ENCODE results near the gene MTARC2.
A peak's percentile ranks its signal among the peaks of the same experiment; 100 is the strongest.

The MTARC2 gene

DNA sequence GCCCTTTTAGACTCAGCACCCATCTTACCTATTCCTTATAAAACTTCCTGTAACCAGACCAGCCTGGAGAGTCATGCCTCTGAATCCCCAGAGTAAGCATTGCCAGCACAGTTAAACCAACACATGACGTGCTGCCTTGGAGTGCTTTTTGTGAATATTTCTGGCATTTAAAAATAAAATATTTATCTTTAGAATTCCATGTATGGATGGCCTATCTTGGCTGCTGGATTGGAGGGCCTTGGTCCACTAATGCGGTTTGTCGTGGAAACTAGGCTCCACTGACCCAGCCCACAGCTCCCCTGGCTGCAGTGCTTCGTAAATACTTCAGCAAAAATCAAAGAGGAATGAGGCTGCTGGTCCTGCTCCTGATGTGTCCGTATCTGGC is 56.1 kb downstream of the MTARC2 start:
- no peak for DNase-seq

DNA sequence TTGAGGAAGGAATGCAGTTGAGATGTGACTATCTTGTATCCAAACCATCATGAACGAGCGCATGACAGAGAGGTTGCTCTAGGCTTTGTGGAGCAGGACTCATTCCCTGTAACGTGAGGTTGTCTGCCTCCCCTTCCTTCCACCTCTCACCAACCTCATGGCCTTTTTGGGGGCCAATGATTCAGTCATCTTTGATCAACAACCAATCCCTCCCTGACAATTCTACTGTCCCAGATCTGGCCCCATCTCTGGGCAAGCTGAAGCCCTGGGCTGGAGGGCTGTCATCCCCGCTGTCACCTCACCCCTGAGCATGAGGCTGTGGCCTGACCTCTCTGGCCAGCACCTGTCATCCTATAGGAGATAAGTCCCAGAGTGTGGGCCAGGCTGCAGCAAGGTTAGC is 58.3 kb downstream of the MTARC2 start:
- no peak for DNase-seq

DNA sequence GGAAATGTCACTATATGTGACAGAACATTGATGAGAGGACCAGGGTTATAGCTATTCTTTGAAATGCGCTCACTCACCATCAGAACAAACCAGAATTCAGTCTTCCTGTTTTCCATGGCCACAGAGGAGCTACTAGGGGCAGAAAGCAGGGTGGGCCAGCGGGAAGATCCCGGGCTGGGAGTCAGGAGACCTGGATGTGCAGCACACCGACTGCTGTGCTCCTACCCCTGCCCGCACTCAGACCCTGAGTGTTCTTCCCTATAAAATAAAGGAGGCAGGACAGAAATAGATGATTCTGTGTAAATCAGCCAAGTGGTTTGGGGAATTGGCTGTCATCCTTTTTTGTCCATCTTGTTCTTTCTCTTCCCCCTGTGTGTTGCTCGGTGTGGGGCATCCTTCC is 59.6 kb downstream of the MTARC2 start:
- DNase-seq: no peak

DNA sequence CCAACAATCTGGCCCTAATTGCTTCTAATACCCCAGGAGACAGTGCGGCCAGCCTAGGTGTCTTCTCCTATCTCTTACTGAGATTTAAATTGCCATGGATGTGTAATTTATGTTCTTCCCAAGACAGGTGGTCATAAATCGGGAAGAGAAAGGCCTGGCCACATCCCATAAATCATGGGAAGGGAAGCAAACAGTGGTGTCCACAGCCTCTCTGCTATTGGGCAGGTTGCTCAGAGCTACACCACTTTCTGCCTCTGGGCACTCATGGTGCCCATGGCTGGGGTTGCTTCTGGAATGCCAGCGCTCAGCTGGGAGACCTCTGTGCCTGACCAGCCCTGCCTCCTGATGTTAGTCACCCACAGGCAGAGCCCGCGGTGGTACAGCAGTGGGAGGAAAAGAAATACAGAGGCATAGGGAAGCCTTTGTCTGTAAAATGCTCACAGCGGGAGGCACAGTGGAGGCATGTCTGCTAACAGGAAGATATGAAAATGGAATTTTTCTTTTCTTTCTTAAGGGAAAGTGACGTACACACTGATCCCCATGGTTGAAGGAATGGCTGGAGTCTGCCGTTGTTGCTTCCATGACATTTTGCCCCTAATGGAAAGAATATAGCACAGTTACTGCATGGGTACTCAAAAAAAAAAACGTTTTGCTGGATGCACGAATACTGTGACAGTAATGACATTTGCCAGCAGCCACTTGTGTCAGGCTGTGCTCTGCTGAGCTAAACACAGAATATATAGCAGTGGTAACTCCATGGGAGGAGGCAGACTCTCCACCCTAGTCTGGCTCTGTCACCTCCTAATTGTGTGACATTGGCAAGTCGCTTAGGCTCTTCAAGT is 60.4 kb downstream of the MTARC2 start:
- no peak for DNase-seq

DNA sequence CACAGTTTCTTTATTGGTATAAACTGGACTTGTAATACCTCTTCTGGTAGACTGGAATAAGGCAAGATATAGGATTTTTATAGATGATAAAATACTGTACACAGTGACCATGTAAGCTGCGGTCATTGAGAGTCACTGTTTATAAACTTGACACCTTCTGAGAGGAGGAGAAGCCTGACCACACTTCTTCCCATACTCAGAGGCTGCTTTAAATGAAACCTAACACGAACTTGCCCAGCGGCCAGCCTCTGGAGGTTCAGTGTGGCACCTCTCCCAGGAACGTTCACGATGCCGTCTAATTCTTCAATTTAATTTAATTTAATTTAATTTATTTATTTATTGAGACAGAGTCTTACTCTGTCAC is 61.0 kb downstream of the MTARC2 start:
- no peak for DNase-seq

DNA sequence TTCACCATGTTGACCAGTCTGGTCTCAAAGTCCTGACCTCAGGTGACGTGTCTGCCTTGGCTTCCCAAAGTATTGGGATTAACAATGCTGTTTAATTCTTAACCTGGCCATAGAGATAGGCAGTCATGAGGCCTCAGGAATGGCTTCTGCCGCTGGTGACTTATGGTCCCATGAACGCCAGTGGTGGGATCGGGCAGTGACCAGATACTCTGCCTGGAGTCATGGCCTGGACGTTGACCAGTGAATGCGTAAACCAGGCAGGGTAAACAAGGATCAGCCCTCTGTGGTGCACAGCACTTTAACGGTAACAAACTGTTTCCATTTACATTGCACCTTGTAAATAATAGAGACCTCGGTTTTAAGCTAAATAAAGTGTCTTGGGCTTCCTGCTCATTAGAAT is 61.6 kb downstream of the MTARC2 start:
- DNase-seq: no peak

DNA sequence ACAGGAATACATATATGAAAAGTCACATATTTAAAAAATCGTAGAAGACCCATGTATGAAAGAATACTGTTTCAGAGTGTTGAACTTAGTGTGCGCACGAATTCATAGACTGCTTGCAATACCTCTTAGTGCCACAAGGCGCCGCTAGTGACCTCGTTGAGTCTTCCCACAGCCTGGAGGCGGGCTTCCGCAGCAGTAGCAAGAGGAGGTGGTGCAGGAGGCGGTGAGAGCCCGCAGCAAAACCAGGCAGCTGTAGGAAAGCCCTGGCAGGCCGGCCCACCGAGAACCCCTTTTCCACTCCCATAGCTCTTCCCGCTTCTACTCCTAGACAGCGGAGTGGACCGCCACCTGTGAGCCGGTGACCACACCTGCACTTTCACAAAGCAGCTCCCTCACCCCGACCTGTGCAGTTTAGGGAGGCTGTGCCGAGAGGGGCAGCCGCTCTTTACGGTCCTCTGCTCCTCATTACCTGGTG is 62.1 kb downstream of the MTARC2 start:
- peak; percentile 19 to 52 (median 28) for DNase-seq

DNA sequence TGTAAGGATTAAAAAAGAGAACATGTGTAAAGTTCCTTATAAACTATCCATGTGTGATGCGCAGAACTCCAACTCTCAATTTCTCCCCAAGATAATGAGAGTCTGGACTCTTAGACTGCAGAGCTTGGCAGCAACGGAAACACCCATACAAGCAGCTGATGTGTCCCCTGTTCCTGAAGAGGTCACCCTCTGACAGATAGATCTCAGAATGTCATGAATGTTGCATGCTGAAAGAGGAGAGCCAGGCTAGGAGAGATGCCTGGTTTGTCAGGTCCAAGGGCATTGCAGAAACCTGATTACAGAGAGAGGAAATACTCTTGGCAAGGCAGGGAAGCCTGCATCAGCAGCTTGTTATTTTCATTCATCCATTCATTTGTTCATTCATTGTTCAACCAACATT is 62.8 kb downstream of the MTARC2 start:
- DNase-seq: no peak

DNA sequence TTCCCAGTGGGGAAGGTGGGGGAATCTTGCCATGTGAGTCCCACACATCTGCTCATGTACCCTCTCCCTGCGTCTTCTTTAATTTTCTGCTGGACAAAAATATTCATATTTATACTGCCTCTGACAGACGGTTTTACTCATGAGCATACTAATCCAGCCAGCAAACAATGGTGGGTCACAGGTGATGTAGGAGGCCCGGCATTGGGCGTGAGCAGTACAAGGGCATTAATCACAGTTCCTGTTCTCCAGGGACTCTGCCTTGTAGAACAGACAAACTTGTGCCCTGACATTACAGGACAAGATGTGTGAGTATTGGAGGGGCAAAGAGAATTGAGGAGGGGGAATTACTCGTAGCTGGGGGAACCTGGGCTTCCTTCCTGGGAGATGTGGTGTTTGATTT is 63.6 kb downstream of the MTARC2 start:
- DNase-seq: no peak

DNA sequence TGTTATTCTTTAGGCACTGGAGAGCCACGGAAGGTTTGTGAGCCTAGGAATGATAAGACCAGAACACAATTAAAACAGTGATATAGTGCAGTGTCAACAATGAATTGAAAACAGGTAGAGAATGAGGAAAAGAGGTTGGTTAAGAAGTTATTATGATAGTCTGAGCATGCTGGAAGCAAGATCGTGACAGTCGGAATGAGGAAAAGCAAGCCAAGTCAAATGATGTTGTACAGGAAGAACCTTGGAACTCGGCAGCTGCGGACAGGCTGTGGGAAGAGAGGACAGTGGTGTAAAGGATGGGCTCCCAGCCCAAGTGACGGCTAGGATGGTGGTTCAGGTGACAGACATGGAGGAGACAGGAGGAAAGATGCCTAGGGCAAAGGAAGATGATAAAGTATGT is 64.2 kb downstream of the MTARC2 start:
- no peak for DNase-seq

DNA sequence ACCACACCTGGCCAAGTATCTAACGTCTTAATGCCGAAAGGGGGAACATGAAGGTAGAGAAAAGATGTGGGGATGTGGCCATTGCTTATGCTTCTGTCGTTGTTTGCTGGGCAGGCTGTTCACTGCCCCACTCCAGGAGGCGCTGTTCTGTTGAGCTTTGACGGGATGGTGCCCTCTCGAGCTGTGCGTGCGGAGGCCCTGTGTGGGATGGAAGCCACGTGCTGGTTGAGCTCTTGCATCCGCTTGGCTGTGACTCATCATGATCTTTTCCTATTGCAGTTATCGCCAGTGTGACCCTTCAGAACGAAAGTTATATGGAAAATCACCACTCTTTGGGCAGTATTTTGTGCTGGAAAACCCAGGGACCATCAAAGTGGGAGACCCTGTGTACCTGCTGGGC is 64.9 kb downstream of the MTARC2 start:
- DNase-seq: no peak

DNA sequence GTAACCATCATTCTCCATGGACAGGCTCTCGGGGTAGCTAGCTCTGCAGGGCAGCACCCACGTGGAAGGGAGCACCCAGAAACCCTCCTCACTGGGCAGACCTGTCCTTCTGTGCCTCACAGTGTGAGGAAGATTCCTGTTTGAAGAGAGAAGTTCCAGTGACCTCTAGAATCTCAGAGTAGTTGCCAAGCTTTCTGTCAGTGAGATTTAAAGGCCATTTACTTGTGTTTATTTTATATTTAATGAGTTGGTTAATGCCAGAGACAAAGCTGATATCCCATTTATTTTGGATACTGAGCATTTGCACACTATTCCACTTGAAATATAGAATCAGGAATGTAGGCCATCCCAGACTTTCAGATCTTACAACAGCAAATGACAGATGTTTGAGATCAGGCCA is 67.3 kb downstream of the MTARC2 start:
- DNase-seq: no peak

DNA sequence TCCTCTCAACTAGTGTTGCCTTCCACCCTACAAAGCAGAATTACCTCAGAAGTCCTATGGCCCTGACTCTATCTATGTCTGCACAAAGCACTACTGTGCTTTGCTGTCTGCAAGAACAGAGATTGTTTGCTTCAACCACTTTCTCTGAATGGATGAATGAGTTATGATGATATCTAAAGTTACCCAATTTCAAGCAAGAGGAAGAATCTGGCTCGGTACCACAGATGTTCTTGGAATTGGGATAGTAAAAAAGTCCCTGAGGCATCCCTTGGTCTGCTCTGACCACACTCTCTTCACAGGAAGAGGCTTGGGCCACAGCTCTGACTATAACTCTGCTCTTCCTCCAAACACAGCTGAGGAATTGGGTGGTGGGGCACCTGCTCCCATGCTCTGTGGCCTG is 69.8 kb downstream of the MTARC2 start:
- no peak for DNase-seq

DNA sequence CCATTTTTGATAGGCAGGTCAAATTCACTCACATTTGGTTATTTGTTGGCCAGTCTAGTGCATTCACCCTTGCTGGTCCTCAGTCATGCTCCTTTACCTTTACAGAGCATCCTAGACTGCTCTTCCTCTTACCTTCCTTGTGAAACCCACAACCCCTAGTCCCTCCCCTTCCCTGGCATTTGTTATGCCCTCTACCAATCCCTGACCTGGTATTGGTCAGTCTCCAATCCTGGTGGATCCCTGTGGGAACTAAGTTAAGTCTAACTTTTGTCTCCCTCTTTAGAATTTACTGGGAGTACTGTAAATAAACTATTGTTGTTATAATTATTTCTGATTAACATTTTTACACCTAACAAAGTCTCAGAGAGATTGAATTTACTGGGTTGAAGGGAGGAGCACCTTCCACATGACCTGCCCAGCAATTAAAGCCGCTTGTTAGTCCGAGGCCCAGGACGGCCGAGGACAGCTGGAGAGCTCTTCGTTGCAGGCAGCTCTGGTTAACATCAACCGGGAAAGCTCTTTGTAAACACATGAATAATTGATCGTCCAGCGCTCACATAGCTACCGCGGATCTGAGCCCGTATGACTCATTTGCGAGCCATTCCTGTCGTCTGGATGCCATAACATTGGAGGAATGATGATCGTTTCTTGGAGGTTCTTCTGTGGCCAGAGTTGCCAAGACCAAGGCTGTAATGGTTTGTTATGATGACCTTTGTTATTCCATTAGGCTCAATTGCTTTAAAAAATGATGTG is 70.5 kb downstream of the MTARC2 start:
- DNase-seq: no peak

DNA sequence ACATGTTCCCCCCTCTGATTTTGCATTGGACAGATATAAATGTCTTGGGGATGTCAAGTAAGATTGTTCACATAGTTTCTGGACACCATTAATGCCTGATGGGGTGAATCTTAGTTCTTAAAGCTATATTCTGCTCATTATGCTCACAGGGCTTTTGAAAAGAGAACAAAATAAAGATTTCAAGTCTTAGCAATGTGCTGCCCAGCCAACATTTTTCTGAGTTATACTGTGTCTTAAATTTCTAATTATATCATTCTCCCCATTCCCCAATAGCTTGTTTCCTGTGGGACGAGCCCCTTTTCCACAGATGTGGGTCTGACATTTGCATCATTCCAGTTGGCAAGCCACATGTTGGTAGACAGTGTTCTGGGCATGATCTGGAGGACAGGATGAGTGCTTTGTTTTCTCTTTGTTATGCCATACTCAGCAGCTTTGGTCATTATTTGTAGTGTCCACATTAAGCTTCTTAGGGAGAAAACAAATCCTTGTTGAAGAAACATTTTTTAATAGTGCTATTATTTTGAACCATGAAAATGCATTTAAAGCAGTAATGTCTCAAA is 71.4 kb downstream of the MTARC2 start:
- no peak for DNase-seq

DNA sequence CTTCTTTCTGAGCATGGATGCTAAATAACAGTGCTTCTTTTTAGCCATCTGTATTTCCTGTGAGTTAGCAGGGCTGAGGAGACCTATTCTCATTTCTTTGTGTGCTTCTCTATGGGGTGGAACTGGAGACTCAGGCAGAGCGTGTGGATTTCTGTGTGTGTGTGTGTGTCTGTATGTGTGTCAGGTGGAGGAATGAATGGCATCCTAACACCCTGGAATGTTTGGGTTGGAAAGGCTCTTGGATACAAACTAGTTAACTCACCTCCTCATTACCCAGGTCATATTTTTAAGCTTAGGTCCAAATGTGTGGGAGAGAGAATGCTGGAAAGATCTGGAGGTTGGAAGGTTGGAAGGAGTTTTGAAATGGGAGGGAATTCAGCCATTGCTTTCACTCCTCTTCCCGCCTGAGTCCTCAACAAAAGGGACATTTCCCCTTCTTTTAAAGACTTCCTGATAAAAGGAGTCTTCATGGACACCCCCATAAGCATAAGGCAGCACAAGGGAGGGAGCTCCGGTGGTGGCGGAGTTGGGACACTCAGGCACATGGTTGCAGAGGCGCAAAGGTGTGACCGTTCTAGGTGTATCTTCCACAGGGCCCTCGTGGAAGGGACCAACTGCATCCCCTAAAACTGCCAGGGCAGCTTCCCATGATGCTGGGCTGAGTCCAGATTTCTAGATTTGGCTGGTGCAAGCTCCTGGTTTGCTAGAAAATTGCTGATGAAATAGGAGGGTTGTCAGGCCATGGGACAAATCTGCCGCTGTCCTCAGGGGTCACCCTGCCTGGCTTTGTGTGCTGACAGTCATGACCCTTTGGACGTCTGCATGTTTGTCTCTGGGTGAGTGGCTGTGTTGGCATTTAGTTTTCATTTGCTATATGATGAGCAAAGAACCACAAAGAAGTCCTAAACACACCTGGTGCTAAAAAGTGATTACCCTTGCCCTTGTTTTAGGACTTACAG is 76.2 kb downstream of the MTARC2 start:
- DNase-seq: no peak

DNA sequence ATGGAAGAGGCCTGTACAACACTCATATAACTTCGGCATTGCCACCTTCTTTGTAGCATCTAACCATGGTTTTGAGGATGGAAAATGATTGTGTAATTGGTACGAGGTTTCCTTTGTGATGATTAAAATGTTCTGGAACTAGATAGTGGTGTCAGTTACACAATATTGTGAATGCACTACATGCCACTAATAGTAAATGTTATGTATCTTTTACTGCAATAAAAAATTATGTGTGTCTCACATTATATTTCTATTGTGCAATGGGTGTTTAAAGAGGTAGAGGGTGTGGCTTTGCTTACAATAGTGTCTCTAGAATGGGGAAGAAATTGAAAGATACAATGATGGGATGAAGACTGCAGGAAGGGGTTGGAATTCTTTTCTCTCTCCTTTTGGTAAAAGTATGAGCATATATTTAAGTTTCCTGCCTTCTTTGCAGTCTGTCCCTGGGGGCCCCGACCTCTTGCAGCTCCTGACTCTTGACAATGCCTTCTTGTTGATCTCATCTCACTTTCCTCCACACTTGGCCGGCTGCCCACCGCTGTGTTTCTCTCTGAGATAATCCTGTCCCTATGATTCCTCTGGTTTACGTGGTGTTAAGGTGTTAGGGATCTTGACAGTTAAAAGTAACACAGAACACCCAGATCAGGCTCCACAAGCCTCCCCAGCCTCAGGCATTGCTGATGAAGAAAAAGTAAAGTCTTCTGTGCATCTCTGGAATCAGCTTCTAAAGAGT is 77.9 kb downstream of the MTARC2 start:
- DNase-seq: no peak

DNA sequence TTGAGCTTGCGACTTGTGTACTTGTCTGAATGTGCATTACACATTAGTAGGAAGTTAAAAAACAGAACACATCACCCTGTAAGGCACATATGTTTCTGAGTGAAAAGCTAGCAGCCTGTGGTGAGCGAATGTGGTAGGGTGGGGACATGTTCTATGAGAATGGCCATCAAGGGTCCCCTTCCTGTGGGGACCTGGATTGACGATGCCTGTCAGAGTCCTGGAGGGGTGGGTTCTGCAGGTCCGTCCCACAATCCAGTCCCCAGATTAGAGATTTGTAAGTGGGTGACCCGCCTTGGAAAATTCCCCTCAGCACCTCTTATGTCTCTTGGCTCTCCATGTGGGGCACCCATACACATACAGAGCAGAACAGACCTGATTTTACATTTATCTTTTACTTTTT is 78.6 kb downstream of the MTARC2 start:
- DNase-seq: no peak

DNA sequence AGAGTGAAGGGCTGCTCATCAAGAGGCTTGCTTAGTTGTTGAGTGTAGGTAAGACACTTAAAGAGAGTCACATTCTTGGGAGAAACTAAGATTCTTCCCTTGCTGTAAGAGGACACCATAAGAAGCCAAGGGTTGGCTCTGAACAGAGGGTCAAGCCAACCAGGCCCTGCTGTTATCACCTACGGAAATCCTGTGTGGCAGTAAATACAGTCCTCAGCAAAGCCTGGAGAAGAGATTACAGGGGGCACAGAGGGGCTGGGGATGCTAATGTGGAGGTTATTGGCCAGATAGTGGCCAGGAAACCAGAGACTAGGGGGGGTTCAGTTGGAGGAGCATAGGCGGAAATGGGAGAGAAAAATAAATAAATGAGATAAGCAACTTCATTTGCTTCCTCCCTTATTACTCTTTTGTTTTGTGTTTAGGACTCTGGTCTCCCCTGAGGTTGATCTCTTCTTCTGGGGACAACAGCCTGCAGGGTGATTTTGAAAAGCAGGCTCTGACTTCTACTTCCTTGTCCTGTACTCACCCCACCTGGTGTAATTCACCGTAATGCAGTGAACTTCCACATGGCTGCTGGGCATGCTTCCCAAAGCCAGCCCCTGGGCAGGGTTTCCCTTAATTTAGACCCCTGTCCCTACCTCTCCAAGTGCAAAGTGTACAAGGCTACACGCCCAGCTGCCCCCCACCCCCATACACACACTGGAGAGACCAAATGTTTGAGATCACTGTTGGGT is 79.5 kb downstream of the MTARC2 start:
- no peak for DNase-seq

DNA sequence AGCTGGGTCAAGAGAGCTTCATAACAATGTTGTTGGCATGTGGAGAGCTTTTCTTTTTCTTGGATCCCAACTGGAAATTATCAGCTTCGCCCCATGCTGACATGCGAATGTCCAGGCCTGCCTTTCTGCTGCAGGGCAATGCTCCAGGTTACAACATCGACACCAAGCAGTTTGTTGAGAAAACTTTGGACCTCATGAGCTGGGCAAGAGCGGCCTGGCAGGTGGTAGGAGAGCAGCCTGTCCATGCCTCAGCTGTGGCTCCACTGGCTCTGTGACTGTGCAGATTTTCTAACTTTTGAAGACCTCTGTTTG is 80.0 kb downstream of the MTARC2 start:
- DNase-seq: no peak

DNA sequence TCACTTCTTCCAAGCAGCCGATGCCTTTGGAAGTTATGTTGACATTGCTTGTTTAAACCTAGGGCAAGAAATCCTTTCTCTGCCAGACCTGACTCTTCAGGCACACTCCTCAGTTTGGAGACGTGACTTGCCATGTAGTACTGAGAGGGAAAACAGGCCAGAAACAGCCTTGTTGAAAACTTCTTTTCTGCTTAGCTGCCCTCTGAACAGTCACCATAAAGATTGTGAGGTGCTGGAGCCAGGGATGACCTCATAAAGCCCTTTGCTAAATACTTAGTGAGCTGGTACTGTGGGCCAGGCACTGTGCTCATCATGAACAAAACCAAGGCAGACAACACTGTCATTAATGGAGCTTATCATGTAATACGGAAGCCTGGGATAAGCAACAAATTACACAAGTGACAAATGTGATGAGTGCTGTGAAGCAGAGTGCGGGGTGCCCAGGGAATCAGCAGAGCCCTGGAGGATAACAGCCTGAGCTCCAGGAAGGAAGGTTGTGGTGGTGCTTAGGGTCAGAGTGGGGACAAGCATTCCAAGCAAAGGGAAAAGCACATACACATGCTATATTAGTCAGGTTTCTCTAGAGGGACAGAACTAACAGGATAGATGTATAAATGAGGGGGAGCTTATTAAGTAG is 80.9 kb downstream of the MTARC2 start:
- DNase-seq: no peak
